GM12891 (cell line): ENCODE data around the gene OTOG.

Source experiments
- POLR2A ChIP-seq: IDR thresholded peaks from 2 replicates; pipeline ENCODE4 v1.6.1; 2011; ENCODE audit warnings: low read depth, low read length, control low read depth
- POLR2AphosphoS5 ChIP-seq: IDR thresholded peaks from 2 replicates; pipeline ENCODE4 v1.6.1; 2011; ENCODE audit warnings: low read depth, low read length, control low read depth
- SPI1 ChIP-seq: IDR thresholded peaks from 2 replicates; pipeline ENCODE4 v1.6.1; 2011; ENCODE audit warnings: low read depth, low read length, control low read depth

- TF ChIP-seq SPI1 (no peak), POLR2A (no peak), POLR2AphosphoS5 (no peak)
Measured at GRCh38 chr11:17504330-17505107, 42.5 kb upstream of the OTOG start.
